ENCODE data around the gene OAS2.

DNA sequence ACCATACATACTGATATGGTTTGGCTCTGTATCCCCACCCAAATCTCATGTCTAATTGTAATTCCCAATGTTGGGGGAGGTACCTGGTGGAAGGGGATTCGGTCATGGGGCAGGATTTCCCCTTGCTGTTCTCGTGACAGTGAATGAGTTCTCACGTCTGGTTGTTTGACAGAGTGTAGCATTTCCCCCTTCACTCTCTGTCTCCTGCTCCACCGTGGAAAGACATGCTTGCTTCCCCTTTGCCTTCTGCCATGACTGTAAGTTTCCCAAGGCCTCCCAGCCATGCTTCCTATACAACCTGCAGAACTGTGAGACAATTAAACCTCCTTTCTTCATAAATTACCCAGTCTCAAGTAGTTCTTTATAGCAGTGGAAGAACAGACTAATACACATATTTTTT, 49.4 kb downstream of the OAS2 start:
- TF ChIP-seq TP53 (CRISPR knock-in tag; IDR thresholded peaks at IDR 0.05) (no peak), PHF8 (IDR thresholded peaks at IDR 0.05; ENCODE audit: borderline replicate concordance, low read depth) (no peak), NFE2L2 (conservative IDR thresholded peaks at IDR 0.05; ENCODE audit: low read length) (no peak), POLR2A (IDR thresholded peaks at IDR 0.05; ENCODE audit: low read length) (no peak)

Measured in A549 (cell line).